ENCODE data around the gene IL9.

The IL9 gene

GRCh38 chr5:135891268-135891667 lies 4.4 kb downstream of the IL9 start:
- no peak for DNase-seq

- no peak for DNase-seq
Measured at GRCh38 chr5:135890867-135891266, 4.8 kb downstream of the IL9 start.

DNA sequence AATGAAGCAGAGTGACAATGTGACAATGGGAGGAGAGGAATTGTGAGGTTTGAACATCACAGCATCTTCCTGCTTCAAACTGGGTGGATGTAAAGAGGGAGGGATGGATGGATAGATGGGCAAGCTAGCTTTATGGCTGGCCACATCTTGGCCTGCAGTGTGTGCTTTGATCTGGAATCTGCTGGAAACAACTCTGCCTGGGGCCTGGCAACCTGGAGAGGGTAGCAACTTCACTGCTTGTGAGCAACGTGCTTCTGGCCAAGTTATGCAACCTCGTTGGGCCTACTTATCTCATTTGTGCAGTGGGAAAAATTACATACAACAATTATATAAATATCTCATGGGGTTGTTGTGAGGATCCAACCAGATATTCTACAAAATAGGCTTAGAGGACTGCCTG lies 5.3 kb downstream of the IL9 start:
- DNase-seq, result no peak

DNA sequence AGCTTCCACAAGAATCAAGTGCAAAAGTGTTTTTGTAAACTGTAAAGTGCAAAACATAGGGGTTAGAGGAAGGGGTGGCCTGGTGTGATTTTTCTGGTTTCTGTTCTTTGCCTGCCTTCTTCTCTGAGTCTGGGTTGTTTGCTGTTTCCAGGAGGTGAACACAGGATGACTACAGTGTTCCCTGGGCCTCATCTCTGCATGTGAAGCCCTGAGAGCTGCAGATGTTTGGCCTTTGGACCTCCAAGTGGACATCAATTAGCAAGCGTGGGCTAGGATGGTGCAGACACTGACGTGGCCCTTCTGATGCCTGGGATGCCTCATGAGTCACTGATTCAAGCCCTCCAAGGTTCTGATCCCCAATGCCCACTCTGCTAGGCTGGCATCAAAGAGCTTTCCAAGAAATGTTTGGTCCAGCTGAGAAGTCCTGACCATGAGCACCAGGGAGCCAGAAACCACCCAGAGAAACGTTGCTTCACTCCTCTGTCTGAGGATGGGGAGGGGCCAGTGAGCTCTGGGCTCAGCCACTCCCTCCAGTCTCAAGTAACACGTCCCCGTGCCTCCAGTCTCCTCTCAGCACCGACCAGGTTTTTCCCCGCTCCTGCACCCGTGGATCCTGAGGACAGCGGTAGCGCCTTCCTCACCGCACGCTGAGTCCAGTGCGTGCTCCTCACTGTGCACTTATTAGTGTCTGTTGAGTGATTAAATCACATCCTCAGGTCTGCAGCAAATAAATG lies 7.6 kb downstream of the IL9 start:
- no peak for DNase-seq

DNA sequence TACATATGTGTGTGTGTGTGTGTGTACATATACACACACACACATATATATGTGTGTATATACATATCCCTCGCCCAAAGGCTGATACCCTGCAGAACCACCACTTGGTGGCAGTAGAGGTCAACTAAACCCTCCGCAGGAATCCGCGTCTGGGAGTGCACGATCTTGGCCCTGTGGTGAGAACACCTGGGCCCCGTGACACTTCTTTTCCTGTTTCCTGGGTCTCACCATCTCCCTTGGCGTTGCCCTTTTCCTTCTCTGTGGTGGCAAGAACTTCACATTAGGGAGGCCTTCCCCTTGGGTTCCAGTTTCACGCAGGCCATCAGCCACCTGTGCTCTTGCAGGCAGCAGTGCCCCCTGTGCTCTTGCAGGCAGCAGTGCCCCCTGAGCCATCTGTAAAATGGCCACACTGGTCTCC lies 8.2 kb downstream of the IL9 start:
- peak; percentile 11 for DNase-seq

DNA sequence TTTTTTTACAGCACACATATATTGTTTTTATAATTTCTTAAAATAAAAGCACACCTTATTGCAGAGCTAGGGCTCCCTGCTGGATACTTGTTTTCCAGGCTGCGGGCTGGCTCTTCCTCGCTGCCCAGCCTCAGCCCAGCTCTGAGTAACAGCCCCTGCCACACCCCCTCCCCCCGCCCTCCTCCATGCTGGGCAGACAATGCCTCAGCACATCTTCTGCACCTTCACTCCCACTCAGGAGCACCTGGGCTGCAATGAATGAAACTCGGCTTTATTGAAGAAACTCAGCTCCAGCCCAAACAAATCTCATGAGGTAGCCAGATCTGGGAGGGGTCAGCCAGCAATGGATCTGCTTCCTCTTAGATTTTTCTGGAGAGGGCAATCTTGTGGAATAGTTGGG lies 9.5 kb downstream of the IL9 start:
- no peak for DNase-seq

DNA sequence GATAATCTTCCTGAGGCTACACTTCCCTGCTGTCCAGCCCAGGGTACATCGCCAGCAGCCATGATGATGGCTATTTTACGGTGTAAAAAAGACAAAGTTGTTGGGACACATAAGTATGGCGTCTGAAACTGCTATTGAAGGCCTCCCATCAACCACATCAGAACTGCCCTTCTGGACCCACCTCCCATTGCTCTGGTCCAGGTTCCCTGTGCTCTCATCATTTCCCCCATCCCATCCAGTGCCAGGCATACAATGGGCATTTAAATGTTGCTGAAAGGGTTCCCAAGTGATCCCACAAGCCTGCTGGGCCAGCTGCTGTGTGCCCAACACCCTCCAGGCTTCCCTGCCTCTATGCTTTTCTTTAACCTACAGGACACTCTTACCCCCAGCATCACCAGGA lies 10.6 kb downstream of the IL9 start:
- no peak for DNase-seq

- no peak for DNase-seq
Measured at GRCh38 chr5:135883441-135883840, 12.2 kb downstream of the IL9 start.

GRCh38 chr5:135883026-135883425 lies 12.6 kb downstream of the IL9 start:
- DNase-seq, result no peak

- DNase-seq, result no peak
Measured at GRCh38 chr5:135881819-135882218, 13.8 kb downstream of the IL9 start.

DNA sequence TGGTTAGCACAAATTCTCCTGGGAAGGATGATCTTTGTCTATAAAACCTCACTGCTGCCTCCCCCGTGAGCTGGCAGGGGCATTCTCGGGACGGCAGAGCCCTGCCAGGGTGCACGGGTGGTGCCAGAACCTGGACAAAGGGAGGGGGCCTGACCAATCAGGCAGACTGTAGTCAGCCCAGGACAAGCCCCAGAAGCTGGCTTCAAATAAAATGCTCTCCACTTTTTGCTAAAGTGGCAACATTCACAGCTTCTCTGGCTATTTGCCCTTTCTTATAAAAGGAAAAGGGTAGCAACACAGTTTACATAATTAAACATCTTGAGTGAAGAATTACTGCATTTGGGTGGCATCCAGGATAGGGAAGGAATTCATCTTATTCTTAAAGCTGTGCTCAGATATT lies 14.4 kb downstream of the IL9 start:
- DNase-seq, result no peak

DNA sequence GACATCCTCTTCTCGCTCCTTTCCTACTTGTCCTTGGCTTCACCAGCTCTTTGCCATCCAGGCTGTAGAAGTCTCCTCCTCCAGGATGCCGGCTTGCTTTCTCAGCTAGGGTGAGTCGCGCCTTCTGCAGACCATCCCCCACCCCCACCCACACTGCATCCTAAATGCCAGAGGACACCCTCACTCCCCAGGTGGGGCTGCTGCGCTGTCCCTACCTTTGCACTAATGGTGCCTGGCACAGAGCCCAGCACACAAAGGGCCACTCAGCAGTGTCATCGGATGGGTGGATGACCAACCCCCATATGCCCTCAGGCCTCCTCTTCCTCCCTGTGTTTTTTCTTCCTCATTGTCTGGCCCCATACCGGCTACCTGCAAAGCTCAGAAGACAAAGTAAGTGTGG lies 14.8 kb downstream of the IL9 start:
- no peak for DNase-seq

DNA sequence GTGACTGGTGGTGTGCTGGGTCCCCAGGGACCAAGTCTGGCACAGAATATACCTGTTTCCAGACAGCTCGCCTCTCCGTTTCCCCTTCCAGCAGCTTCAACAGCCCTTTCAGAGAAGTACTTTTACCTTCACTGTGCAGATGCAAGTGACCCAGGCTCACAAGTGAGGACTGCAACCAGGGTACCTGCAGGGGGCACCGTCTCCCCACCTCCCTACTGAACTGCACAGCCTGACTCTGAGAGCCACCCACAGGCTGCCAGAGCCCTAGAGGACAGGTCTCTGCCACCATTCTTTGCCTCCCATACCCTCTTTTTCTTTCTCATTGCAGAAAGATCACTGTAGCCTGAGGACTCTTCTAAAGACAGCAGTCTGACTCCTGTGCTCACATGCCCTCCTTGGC lies 15.4 kb downstream of the IL9 start:
- DNase-seq, result no peak

- DNase-seq, result no peak
Measured at GRCh38 chr5:135879591-135879990, 16.1 kb downstream of the IL9 start.

DNA sequence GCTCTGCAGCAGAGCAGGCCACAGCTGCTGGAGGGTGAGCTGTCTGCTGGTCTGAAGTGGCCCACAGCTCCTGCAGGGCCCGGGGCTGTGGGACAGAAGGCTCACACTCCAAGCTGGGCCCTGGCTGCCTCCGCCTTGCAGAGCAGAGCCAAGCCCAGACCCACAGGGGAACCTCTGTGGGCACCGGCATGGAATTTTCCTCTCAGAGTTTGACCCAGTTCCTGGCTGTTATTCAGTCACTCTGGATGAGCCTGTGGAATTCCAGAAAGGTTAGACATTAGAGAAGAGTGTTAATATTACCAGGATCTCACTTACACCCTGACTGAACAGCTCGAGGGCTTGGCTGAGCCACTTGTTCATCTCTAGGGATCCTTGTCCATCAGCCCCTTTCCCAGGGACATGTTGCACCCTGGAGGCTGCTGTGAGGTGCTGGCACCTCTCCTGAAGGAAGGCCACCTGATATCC lies 17.5 kb downstream of the IL9 start:
- DNase-seq, result no peak

DNA sequence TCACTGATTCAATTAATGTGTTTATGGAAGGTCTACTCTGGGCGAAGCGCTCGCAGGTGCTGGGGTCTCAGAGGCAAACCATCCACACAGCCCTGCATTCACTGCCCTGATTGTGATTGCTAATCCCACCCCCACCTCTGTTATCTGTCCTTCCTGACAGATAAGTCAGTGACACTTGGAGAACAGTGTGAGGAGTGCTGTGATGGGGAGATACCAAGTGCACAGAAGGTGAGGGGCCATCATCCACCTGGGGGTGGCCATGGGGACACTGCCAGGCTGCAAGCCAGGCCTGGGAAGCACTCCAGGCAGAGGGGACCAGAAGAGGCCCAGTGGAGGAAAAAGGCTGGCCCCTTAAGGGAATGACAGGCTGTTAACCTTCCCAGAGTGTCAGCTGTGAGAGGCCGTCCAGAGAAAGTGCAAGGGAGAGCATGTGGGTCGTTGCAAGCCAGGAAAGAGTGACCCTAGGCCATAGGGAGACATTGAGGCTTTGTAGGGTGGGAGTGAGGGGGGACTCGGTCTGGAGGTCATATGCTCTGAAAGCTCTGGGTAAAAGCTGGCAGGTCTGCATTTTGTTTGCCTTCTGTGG lies 18.0 kb downstream of the IL9 start:
- no peak for DNase-seq

DNA sequence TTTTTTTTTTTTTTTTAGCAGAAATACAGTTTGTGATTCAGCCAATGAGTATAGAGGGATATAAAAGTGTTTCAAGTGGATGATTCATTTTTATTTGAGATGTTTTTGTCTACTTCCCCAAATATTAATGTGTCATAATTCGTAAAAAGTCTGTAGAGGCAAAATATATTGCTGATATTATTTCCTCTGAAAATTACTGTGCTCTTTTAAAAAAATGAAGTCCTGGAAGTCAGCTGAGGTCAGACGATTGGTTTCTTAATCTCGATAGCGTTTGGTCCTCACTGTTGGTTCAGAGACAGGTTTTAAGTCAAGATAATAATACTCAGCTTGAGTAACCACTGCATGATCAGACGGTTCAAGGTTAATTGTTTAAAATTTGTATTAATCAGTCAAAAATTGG lies 19.5 kb downstream of the IL9 start:
- DNase-seq, result no peak

DNA sequence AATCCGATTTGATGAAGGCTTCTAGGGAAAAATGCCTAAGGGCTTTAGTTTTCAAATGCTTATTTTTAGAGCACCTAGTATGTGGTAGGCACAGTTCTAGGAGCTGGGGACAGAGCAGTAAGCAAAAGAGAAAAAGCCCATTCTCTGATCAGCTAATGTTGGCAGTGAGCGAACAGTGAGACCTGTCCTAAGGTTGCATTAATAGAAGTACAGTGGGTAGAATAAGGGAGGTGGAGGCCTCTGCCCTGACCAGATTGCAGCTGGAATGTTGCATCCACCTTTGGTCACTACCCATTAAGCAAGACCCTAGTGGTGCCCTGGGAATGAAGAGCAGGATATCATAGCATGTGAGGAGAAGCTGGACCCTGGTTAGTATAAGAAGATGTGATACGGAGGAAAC lies 20.1 kb downstream of the IL9 start:
- DNase-seq, result no peak

- DNase-seq, result no peak
Measured at GRCh38 chr5:135874461-135874860, 21.2 kb downstream of the IL9 start.

DNA sequence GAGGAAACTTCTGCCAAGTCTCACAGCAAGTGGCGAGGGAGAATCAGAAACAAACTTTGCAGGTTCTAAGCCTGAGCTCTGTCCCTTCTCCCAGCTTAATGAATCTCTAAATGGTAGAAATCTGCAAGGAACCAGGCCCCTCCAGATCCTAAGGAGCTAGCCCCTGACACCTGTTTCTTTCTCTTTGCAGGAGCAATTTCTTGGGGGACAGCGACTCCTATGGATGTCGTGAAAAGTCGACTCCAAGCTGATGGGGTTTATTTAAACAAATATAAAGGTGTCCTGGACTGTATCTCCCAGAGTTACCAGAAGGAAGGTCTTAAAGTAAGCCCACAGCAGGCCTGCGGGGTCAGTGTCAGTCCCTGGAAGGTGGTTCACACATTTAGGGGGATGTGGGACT lies 21.8 kb downstream of the IL9 start:
- DNase-seq, result no peak

- DNase-seq, result no peak
Measured at GRCh38 chr5:135871268-135871915, 24.2 kb downstream of the IL9 start.

GRCh38 chr5:135869935-135870334 lies 25.7 kb downstream of the IL9 start:
- no peak for DNase-seq

DNA sequence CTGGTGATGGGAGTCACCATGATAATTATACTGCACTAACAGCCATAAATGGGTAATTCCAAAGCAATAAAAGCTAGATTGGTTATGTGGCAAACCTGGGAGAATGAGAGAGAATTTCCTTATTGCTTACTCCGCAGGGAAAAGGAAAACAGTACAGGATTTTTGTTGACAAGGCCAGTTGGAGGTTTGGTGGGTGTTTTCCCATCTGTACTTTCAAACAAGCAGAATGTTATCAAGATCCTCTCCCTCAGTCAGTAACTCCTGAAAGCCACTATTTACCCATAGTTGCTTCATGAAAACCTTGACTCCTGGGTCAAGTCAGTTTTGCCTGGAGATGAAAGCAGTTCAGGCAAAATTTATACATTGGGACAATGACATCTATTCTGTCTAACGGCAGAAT lies 26.4 kb downstream of the IL9 start:
- no peak for DNase-seq

GRCh38 chr5:135868681-135869080 lies 27.0 kb downstream of the IL9 start:
- DNase-seq, result no peak

- no peak for DNase-seq
Measured at GRCh38 chr5:135867599-135867998, 28.0 kb downstream of the IL9 start.
